NCI-H1105 (cell line): ENCODE measurements around the gene MT4.
A peak's percentile ranks its signal among the peaks of the same experiment; 100 is the strongest.

Experiments used
- DNase-seq: peaks from one replicate; lab custom pipeline; 2025; lab: John Stamatoyannopoulos, UW

Gene MT4

GRCh38 chr16:56564793-56565477 is at the start of gene MT4:
Gene MT4 (plus strand): TSS chr16:56565073. CDS start chr16:56565129, 56 bp downstream.
- DNase-seq: no peak

GRCh38 chr16:56515665-56516064 is 49.2 kb upstream of the MT4 start:
- DNase-seq: no peak

GRCh38 chr16:56517206-56517605 is 47.7 kb upstream of the MT4 start:
- no peak for DNase-seq

GRCh38 chr16:56518425-56518824 is 46.4 kb upstream of the MT4 start:
- DNase-seq: no peak

- peak; percentile 91 for DNase-seq
Observed at GRCh38 chr16:56519459-56520250, 45.2 kb upstream of the MT4 start, which contains the start of gene BBS2. Gene BBS2 (minus strand): TSS chr16:56520024. CDS start chr16:56519862, 162 bp downstream.

- DNase-seq: no peak
Observed at GRCh38 chr16:56520251-56520577, 44.7 kb upstream of the MT4 start.

- no peak for DNase-seq
Observed at GRCh38 chr16:56525236-56525635, 39.6 kb upstream of the MT4 start.

GRCh38 chr16:56530872-56531271 is 34.0 kb upstream of the MT4 start:
- no peak for DNase-seq

GRCh38 chr16:56532714-56533113 is 32.2 kb upstream of the MT4 start:
- no peak for DNase-seq

- DNase-seq: no peak
Observed at GRCh38 chr16:56534847-56535383, 30.0 kb upstream of the MT4 start.

- no peak for DNase-seq
Observed at GRCh38 chr16:56538331-56538730, 26.5 kb upstream of the MT4 start.

GRCh38 chr16:56539656-56540055 is 25.2 kb upstream of the MT4 start:
- no peak for DNase-seq

GRCh38 chr16:56542039-56542438 is 22.8 kb upstream of the MT4 start:
- DNase-seq: no peak

- DNase-seq: peak; percentile 9
Observed at GRCh38 chr16:56547120-56547948, 17.5 kb upstream of the MT4 start.

GRCh38 chr16:56547949-56548567 is 16.8 kb upstream of the MT4 start:
- DNase-seq: no peak

- DNase-seq: no peak
Observed at GRCh38 chr16:56549161-56549560, 15.7 kb upstream of the MT4 start.

GRCh38 chr16:56549744-56550385 is 15.0 kb upstream of the MT4 start:
- no peak for DNase-seq

GRCh38 chr16:56551796-56552738 is 12.8 kb upstream of the MT4 start:
- DNase-seq: no peak

- DNase-seq: no peak
Observed at GRCh38 chr16:56554441-56554840, 10.4 kb upstream of the MT4 start.

- DNase-seq: peak; percentile 99
Observed at GRCh38 chr16:56558024-56558747, 6.7 kb upstream of the MT4 start.
